HepG2 (cell line): Measurements from ENCODE around the gene ZFP36. TPM values are rescaled to one million over a fixed set of nuclear protein-coding genes. Genes with fewer than 3 reads are reported as not detected.

Experiments used
- ATAC-seq: fragments of 200-7000 bp; cut with Tn5 transposase; 3 replicates; pipeline ENCODE4 v1.9.1; 2020; ENCODE audit warnings: mild to moderate bottlenecking, moderate library complexity
- BruUV-seq: library from RNA; stranded (reverse); fragments of 400-500 nt; replicated peaks from 2 replicates; lab custom pipeline; 2021; lab: Mats Ljungman, UMichigan
- CTCF ChIA-PET: fragments of 300-600 bp; formaldehyde crosslinking; extraction: SDS; loops from one replicate; lab custom pipeline; 2021; ENCODE audit warnings: low total read pairs, inconsistent platforms, low intra/inter-chr PET ratio; lab: Yijun Ruan, JAX
- POLR2A ChIA-PET: fragments of 350-600 bp; sonication (Branson Sonifier 250); formaldehyde crosslinking; loops from one replicate; lab custom pipeline; 2020; ENCODE audit warnings: antibody characterized with exemption, inconsistent platforms; lab: Yijun Ruan, JAX
- DNase-seq: peaks from one replicate; pipeline ENCODE4 v3.0.0-alpha.2; 2015; ENCODE audit warnings: low spot score
- FAIRE-seq: peaks from 3 replicates; lab custom pipeline; 2011; peaks lifted over from hg19 to GRCh38; lab: Jason Lieb, UNC
- H2AFZ ChIP-seq: one replicate; pipeline ENCODE4 v1.6.1; 2011; ENCODE audit warnings: low read length, inconsistent platforms
- H3K27ac ChIP-seq: fragments of 300-600 bp; 3 replicates; pipeline ENCODE4 v1.8.0; 2011; ENCODE audit warnings: mixed run types, mild to moderate bottlenecking, mixed read lengths, low read length, inconsistent platforms; ENCODE audit not compliant: insufficient read depth; ENCODE audit errors: extremely low read length
- H3K27me3 ChIP-seq, 2 experiments: fragments of 200-600 bp in 1 of 2; 2 replicates in 1 of 2; 3 replicates in 1 of 2; pipeline versions ENCODE4 v1.6.0 to v1.8.0; 2011; ENCODE audit warnings: low read length in 2 of 2, mild to moderate bottlenecking in 2 of 2, moderate library complexity in 2 of 2, inconsistent platforms in 1 of 2; ENCODE audit not compliant: insufficient read depth in 2 of 2, control insufficient read depth in 1 of 2
- H3K36me3 ChIP-seq, 2 experiments: fragments of 200-600 bp in 1 of 2; replicated peaks in 1 of 2; 2 replicates in 1 of 2; 3 replicates in 1 of 2; pipeline versions ENCODE4 v1.5.1 to v1.8.0; 2011; ENCODE audit warnings: low read length in 2 of 2, inconsistent platforms in 1 of 2; ENCODE audit not compliant: insufficient read depth in 2 of 2, control insufficient read depth in 1 of 2
- H3K4me1 ChIP-seq: 2 replicates; pipeline ENCODE4 v1.5.1; 2012; ENCODE audit warnings: low read length, inconsistent platforms; ENCODE audit not compliant: insufficient read depth
- H3K4me2 ChIP-seq: 2 replicates; pipeline ENCODE4 v1.6.0; 2011; ENCODE audit warnings: low read depth, low read length, inconsistent platforms
- H3K4me3 ChIP-seq, 3 experiments: fragments of 200-600 bp in 1 of 3; sonication (generic), shearing (Covaris generic) in 1 of 3; replicated peaks in 1 of 3; 2 replicates each; pipeline ENCODE4 v1.5.1; 2011 to 2016; ENCODE audit warnings: low read length in 3 of 3, inconsistent platforms in 2 of 3, low read depth in 2 of 3, mild to moderate bottlenecking in 2 of 3, control low read depth in 1 of 3, mixed read lengths in 1 of 3; ENCODE audit not compliant: insufficient read depth in 1 of 3
- H3K79me2 ChIP-seq: one replicate; pipeline ENCODE4 v1.6.1; 2011; ENCODE audit warnings: low read length, inconsistent platforms; ENCODE audit not compliant: insufficient read depth
- H3K9ac ChIP-seq: 2 replicates; pipeline ENCODE4 v1.6.0; 2011; ENCODE audit warnings: mild to moderate bottlenecking, low read depth, low read length, inconsistent platforms; ENCODE audit not compliant: insufficient read depth
- H3K9me3 ChIP-seq: 2 replicates; pipeline ENCODE4 v1.5.1; 2012; ENCODE audit warnings: mild to moderate bottlenecking, low read length
- H4K20me1 ChIP-seq: 2 replicates; pipeline ENCODE4 v1.6.0; 2011; ENCODE audit warnings: inconsistent platforms, mild to moderate bottlenecking, low read length, moderate library complexity; ENCODE audit not compliant: insufficient read depth
- ATF4 ChIP-seq, 2 experiments: fragments of 450-650 bp in 1 of 2; sonication (generic) in 1 of 2; formaldehyde crosslinking; IDR thresholded peaks; 2 replicates each; pipeline versions ENCODE4 v1.5.0 to v1.8.0; 2020 to 2022; ENCODE audit warnings: mild to moderate bottlenecking in 1 of 2, missing genetic modification reagents in 1 of 2
- CHD4 ChIP-seq: fragments of 200-600 bp; sonication (generic); IDR thresholded peaks from 2 replicates; pipeline ENCODE4 v1.7.0; 2017; ENCODE audit warnings: mild to moderate bottlenecking, low read length, borderline replicate concordance
- DR1 ChIP-seq: sonication (generic); formaldehyde crosslinking; IDR thresholded peaks from 2 replicates; pipeline ENCODE4 v1.8.0; 2021; ENCODE audit warnings: mild to moderate bottlenecking, missing genetic modification reagents, inconsistent platforms
- ETV5 ChIP-seq: IDR thresholded peaks from 2 replicates; pipeline ENCODE4 v1.6.1; 2018; ENCODE audit warnings: missing biosample characterization, missing genetic modification reagents, inconsistent platforms, borderline replicate concordance
- KDM5A ChIP-seq: fragments of 200-600 bp; sonication (generic); IDR thresholded peaks from 2 replicates; pipeline ENCODE4 v1.7.0; 2018; ENCODE audit warnings: antibody characterized with exemption, mild to moderate bottlenecking, low read length, borderline replicate concordance
- NCOA1 ChIP-seq: sonication (generic); formaldehyde crosslinking; IDR thresholded peaks from 2 replicates; pipeline ENCODE4 v1.9.0; 2021; ENCODE audit warnings: missing genetic modification reagents
- NFYB ChIP-seq: sonication (generic); formaldehyde crosslinking; IDR thresholded peaks from 2 replicates; pipeline ENCODE4 v1.4.0; 2020; ENCODE audit warnings: missing genetic modification reagents
- PTBP1 ChIP-seq: fragments of 200-400 bp; formaldehyde crosslinking; IDR thresholded peaks from 2 replicates; pipeline ENCODE4 v1.6.1; 2018; ENCODE audit warnings: low read length, low read depth; ENCODE audit not compliant: poor library complexity, severe bottlenecking
- RELA ChIP-seq: sonication (generic); formaldehyde crosslinking; IDR thresholded peaks from 2 replicates; pipeline ENCODE4 v1.4.0; 2020; ENCODE audit warnings: missing genetic modification reagents
- TOE1 ChIP-seq: sonication (generic); formaldehyde crosslinking; IDR thresholded peaks from 2 replicates; pipeline ENCODE4 v1.4.0; 2020; ENCODE audit warnings: mild to moderate bottlenecking, missing genetic modification reagents
- ZFP1 ChIP-seq: IDR thresholded peaks from 2 replicates; pipeline ENCODE4 v1.6.1; 2016
- ZFP37 ChIP-seq: sonication (generic); formaldehyde crosslinking; IDR thresholded peaks from 2 replicates; pipeline ENCODE4 v1.4.0; 2020; ENCODE audit warnings: missing genetic modification reagents, borderline replicate concordance
- ZMAT3 ChIP-seq: sonication (generic); formaldehyde crosslinking; conservative IDR thresholded peaks from 2 replicates; pipeline ENCODE4 v1.7.0; 2021; ENCODE audit warnings: missing genetic modification reagents
- ZMYM4 ChIP-seq: sonication (generic); formaldehyde crosslinking; IDR thresholded peaks from 2 replicates; pipeline ENCODE4 v1.8.1; 2023; ENCODE audit warnings: mild to moderate bottlenecking, missing genetic modification reagents
- ZNF556 ChIP-seq: sonication (generic); formaldehyde crosslinking; IDR thresholded peaks from 2 replicates; pipeline ENCODE4 v1.4.0; 2020; ENCODE audit warnings: mild to moderate bottlenecking, missing genetic modification reagents, borderline replicate concordance
- ZSCAN21 ChIP-seq: sonication (generic); formaldehyde crosslinking; IDR thresholded peaks from 2 replicates; pipeline ENCODE4 v1.8.0; 2022; ENCODE audit warnings: mild to moderate bottlenecking, missing genetic modification reagents, moderate library complexity, borderline replicate concordance
- WGBS: methylation state at CpG from one replicate; pipeline ENCODE4 v1.1.6; 2017; ENCODE audit warnings: low lambda C conversion rate; 5-methylcytosine and 5-hydroxymethylcytosine counted together
- in situ Hi-C: cut with HindIII; loops from 2 replicates; pipeline ENCODE4 v1.10.0; 2017; ENCODE audit warnings: low pct_unique_long_range_greater_than_20kb; ENCODE audit not compliant: extremely low pct_ligation_motif_present
- intact Hi-C: fragments of 100-400 bp; cut with micrococcal nuclease; formaldehyde crosslinking; loops from one replicate; pipeline ENCODE4 v1.10.0; 2022; ENCODE audit not compliant: unreplicated experiment
- polyA plus RNA-seq, 8 experiments: library from polyadenylated mRNA; depleted of rRNA in 3 of 8; stranded (reverse) in 7 of 8; unstranded in 1 of 8; fragments of >200 nt; fragmentation: Illumina TruSeq in 4 of 8; extraction: Trizol in 4 of 8; gene quantifications; 2 replicates each; pipeline versions ENCODE4 v1.2.1 to v1.2.3, GENCODE V29; 2011 to 2016; ENCODE audit warnings: low read depth in 4 of 8, missing spikeins in 1 of 8, mixed read lengths in 1 of 8; ENCODE audit not compliant: insufficient read depth in 1 of 8
- total RNA-seq, 5 experiments: library from RNA; depleted of rRNA; stranded (reverse); fragments of >200 nt; fragmentation: Illumina TruSeq; extraction: Trizol; gene quantifications; 2 replicates each; pipeline ENCODE4 v1.2.3, GENCODE V29; 2016; ENCODE audit warnings: low read depth in 1 of 5
- TF ChIP-seq, protein P1 (sequence below): conservative IDR thresholded peaks from 2 replicates; pipeline ENCODE4 v1.6.1; 2018; ENCODE audit warnings: missing genetic modification reagents

The ZFP36 gene
- total and polyA plus RNA-seq, 2 of the 13 experiments (the other 11 are each of a cell fraction or from before 2014, with no cell fraction given): 1.4 to 1.7 TPM

- intact Hi-C loops: no loop called here
- POLR2A ChIA-PET: no interaction called here
Observed at GRCh38 chr19:39360599-39360998, 46.0 kb upstream of the ZFP36 start.

GRCh38 chr19:39362682-39363657, 43.7 kb upstream of the ZFP36 start:
- no peak for ATAC-seq
- no peak for DNase-seq
- no TSS peak for BruUV-seq
- Histone ChIP-seq H3K4me3 (no peak overlapping the region), H2AFZ (no peak overlapping the region), H3K79me2 (no peaks in the 10 kb centered on the region), H3K4me1 (no peaks in the 10 kb centered on the region), H3K27me3 (no peaks in the 10 kb centered on the region), H3K36me3 (peaks cover 16 to 59% of the 10 kb centered on the region in 2 experiments), H4K20me1 (no peaks in the 10 kb centered on the region), H3K4me2 (no peak overlapping the region), H3K9me3 (no peaks in the 10 kb centered on the region), H3K27ac (no peak overlapping the region), H3K9ac (no peak overlapping the region)
- in situ Hi-C loops: no loop called here
- intact Hi-C loops: no loop called here
- CTCF ChIA-PET: no interaction called here
- no peak for FAIRE-seq
- POLR2A ChIA-PET: interaction anchor here (0.9 kb wide), 1 partner anchor 21 kb away, joined by 4 read pairs; the partner anchor contains the start of gene SAMD4B
- WGBS: 93% methylated on average over 5 of the region's 6 CpGs
- no peak for TF ChIP-seq PTBP1
- TF ChIP-seq ETV5 (CRISPR knock-in tag): no peak
- no peak for TF ChIP-seq DR1
- no peak for TF ChIP-seq CHD4
- TF ChIP-seq ZFP1 (CRISPR knock-in tag): no peak
- no peak for TF ChIP-seq ZMAT3 (CRISPR knock-in tag)
- no peak for TF ChIP-seq NCOA1
- TF ChIP-seq ZNF556 (CRISPR knock-in tag): no peak
- TF ChIP-seq ZSCAN21 (CRISPR knock-in tag): no peak
- TF ChIP-seq ZFP37 (CRISPR knock-in tag): no peak
- TF ChIP-seq, protein P1, sequence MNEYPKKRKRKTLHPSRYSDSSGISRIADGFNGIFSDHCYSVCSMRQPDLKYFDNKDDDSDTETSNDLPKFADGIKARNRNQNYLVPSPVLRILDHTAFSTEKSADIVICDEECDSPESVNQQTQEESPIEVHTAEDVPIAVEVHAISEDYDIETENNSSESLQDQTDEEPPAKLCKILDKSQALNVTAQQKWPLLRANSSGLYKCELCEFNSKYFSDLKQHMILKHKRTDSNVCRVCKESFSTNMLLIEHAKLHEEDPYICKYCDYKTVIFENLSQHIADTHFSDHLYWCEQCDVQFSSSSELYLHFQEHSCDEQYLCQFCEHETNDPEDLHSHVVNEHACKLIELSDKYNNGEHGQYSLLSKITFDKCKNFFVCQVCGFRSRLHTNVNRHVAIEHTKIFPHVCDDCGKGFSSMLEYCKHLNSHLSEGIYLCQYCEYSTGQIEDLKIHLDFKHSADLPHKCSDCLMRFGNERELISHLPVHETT (CRISPR knock-in tag): no peak
- no peak for TF ChIP-seq RELA (CRISPR knock-in tag)
- TF ChIP-seq KDM5A: no peak
- TF ChIP-seq NFYB (CRISPR knock-in tag): no peak
- no peak for TF ChIP-seq ZMYM4
- no peak for TF ChIP-seq ATF4 (CRISPR knock-in tag; IDR thresholded peaks at IDR 0.05)

More at GRCh38 chr19:39360599-39360998, 46.0 kb upstream of the ZFP36 start:
- H3K36me3 ChIP-seq: peaks cover 31 to 76% of the 10 kb centered on the region in 2 experiments
- no peak for FAIRE-seq
- no peak for TF ChIP-seq TOE1 (CRISPR knock-in tag)
- TF ChIP-seq, all 625 proteins: peak for 0
- no peaks in the 10 kb centered on the region for H3K79me2 ChIP-seq
- no peak for ATAC-seq
- BruUV-seq: no TSS peak
- no peak overlapping the region for H3K4me3 ChIP-seq
- no peak overlapping the region for H3K27ac ChIP-seq
- WGBS: 100% methylated on average over 1 of the region's 1 CpG
- H3K27me3 ChIP-seq: no peaks in the 10 kb centered on the region
- H4K20me1 ChIP-seq: no peaks in the 10 kb centered on the region
- H3K9me3 ChIP-seq: no peaks in the 10 kb centered on the region
- H3K9ac ChIP-seq: no peak overlapping the region
- no peak for DNase-seq
- no peak overlapping the region for H2AFZ ChIP-seq
- in situ Hi-C loops: no loop called here
- H3K4me2 ChIP-seq: no peak overlapping the region
- CTCF ChIA-PET: no interaction called here
- no peaks in the 10 kb centered on the region for H3K4me1 ChIP-seq
